BLaER1 (cell line): ENCODE data around the gene ITGB6.

ENCODE experiments used
- H3K27ac ChIP-seq: shearing (Covaris generic); formaldehyde crosslinking; 2 replicates; pipeline ENCODE4 v1.8.1; 2022
- H3K27me3 ChIP-seq: shearing (Covaris generic); formaldehyde crosslinking; 2 replicates; pipeline ENCODE4 v1.8.1; 2022
- H3K36me3 ChIP-seq: shearing (Covaris generic); formaldehyde crosslinking; 2 replicates; pipeline ENCODE4 v1.8.1; 2022
- H3K4me1 ChIP-seq: shearing (Covaris generic); formaldehyde crosslinking; 2 replicates; pipeline ENCODE4 v1.8.1; 2022
- H3K4me2 ChIP-seq: shearing (Covaris generic); formaldehyde crosslinking; 2 replicates; pipeline ENCODE4 v1.8.1; 2022
- H3K4me3 ChIP-seq: shearing (Covaris generic); formaldehyde crosslinking; 2 replicates; pipeline ENCODE4 v1.8.1; 2022
- H3K9ac ChIP-seq: shearing (Covaris generic); formaldehyde crosslinking; 2 replicates; pipeline ENCODE4 v1.8.1; 2022
- H3K9me3 ChIP-seq: shearing (Covaris generic); formaldehyde crosslinking; 2 replicates; pipeline ENCODE4 v1.8.1; 2022
- H4K20me1 ChIP-seq: shearing (Covaris generic); formaldehyde crosslinking; 2 replicates; pipeline ENCODE4 v1.8.1; 2022
- Cebpa-rat ChIP-seq: shearing (Covaris generic); IDR thresholded peaks from 2 replicates; pipeline ENCODE4 v1.8.1; 2022

ITGB6 gene

DNA sequence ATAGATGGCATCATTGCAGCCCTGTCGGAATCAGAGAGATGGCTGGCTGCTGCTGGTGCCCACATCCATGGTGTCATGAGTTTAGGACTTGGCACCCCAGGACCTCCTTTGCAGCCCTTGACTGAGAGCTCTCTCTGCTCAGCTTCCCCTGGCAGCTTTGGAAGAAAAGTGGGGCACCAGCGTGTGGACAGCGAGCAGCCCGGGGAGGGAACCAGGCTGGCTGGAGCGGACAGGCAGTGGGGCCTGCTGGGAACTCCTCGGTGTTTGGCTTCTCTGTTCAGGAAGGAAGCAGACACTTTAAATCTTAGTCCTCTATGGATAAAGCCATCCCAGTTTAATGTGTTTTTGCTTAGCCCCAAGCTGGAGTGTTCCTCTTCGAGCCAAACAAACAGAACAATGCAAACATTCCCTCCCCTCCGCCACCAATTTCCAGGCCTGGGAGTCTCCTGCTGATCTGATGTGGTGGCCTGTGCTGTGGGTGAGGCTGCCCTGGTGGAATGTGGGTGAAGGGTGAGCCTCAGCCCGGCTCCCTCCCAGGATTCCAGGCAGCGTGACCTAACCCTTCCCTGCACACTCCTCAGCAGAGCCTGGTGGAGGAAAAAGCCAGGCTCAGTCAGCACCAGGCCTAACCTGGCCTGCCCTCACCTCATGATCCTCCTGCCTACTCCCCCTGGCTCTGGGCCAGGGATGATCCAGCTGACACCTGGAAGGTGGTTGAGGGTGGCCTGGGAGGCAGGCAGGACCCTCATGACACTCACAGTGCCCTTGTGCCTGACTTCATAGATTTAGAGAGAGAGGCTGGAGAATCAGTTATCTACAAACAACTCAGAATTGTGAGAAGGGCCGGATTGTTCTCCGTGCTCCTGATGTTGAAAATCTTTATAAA, 21.6 kb upstream of the ITGB6 start:
- H3K4me1 ChIP-seq: peaks cover 6% of the 10 kb centered on the region; the same call in 1 of the 2 replicates
- H3K27me3 ChIP-seq: no peaks in the 10 kb centered on the region
- H3K36me3 ChIP-seq: no peaks in the 10 kb centered on the region
- no peak overlapping the region for H3K4me3 ChIP-seq
- no peak overlapping the region for H3K9ac ChIP-seq
- H4K20me1 ChIP-seq: no peaks in the 10 kb centered on the region
- H3K4me2 ChIP-seq: no peak overlapping the region
- no peak overlapping the region for H3K27ac ChIP-seq
- H3K9me3 ChIP-seq: no peaks in the 10 kb centered on the region
- TF ChIP-seq Cebpa-rat: no peak

DNA sequence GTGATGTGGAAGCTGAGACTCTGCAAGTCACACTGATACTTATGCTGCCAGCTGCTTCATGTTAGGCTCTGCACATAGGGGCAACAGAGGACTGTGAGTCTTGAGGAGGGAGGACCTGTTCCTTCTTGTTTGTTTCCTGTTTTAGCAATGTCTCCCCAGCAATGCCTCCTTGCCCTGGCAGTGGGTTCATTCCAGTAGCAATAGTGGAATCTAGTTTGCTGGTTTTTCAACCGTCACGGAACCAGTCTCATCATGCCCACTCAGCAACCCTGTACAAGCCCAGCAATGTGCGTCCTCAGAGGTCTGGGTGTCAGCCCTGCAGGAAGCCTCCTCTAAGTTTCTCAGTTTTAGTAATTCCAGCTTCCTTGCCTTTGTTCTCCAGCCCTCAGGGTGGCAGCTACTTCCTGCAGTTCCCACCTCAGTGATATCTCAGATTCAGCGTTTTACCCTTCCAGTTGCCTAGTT, 20.5 kb upstream of the ITGB6 start:
- TF ChIP-seq Cebpa-rat: no peak
- Histone ChIP-seq H3K9ac (no peak overlapping the region), H3K27ac (no peak overlapping the region), H3K4me2 (no peak overlapping the region), H3K27me3 (no peaks in the 10 kb centered on the region), H3K4me1 (no peaks in the 10 kb centered on the region), H3K4me3 (no peak overlapping the region), H3K9me3 (no peaks in the 10 kb centered on the region), H4K20me1 (no peaks in the 10 kb centered on the region), H3K36me3 (no peaks in the 10 kb centered on the region)

DNA sequence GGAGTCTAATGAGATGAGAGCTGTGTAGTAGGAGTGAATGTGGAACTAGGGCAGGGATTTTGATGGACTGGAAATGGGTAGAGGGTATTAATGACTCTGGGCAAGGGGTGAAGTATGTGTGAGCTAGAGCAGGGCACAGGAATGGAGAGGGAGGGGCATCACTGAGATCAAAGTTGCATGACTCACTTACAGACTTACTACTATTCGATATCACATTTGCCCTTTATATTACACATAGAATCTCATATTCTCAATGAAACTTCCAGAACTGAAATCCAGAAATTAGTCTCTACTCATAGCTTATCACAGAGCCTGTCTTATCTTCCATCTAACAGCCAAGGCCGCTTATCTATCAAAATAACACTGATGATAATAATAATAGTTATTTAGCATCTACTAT, 20.0 kb upstream of the ITGB6 start:
- no peak for TF ChIP-seq Cebpa-rat
- H3K27ac ChIP-seq: no peak overlapping the region
- no peaks in the 10 kb centered on the region for H3K4me1 ChIP-seq
- H4K20me1 ChIP-seq: no peaks in the 10 kb centered on the region
- no peak overlapping the region for H3K4me3 ChIP-seq
- H3K4me2 ChIP-seq: no peak overlapping the region
- H3K9ac ChIP-seq: no peak overlapping the region
- H3K36me3 ChIP-seq: no peaks in the 10 kb centered on the region
- H3K27me3 ChIP-seq: no peaks in the 10 kb centered on the region
- no peaks in the 10 kb centered on the region for H3K9me3 ChIP-seq

DNA sequence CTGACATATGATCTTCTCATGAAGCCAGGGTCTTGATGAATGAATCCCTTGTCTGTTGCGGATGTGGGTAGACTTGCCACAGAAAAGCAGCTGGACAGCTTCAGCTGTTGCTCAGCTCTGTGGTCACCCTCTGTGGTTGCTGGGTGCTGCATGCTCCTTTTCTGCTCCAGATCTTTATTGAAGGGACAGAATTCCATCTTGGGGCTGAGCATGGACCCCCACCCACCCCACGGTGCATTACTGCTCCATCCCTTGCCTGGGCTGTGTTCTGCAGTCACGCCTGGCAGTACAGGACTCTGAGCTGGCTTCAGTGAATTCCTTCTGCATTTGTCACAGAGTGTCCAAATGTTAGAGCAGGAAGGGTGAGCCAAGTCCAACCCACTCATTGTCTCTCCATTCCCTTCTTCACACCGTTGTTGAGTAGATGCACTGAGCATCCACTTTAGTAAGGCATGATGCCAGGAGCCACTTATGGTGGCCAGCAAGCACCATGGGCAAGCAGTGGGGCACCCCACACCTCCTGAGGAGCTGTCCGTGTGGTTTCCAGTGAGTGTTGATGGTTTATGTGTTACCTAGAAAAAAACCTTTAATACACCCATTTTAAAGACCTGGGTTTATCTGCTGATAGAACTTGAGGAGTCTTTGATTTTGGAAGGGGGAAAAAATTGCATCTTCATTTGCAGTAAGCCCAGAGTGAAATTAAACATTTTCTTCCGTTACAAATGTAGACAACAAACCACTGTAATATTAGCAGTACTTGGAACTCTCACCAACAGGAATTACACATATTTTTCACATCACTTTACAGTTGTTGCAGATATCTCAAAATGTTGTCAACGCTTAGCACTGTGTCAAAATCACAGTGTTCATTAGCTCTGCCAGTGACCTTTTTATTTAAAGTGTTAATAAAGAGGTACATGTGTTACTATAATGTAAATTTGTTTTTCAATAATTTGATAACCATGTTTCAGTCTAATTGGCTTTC, 14.7 kb upstream of the ITGB6 start:
- no peak for TF ChIP-seq Cebpa-rat
- Histone ChIP-seq H3K9ac (no peak overlapping the region), H3K4me3 (no peak overlapping the region), H3K27me3 (no peaks in the 10 kb centered on the region), H3K4me1 (no peaks in the 10 kb centered on the region), H3K4me2 (no peak overlapping the region), H4K20me1 (no peaks in the 10 kb centered on the region), H3K36me3 (no peaks in the 10 kb centered on the region), H3K27ac (no peak overlapping the region), H3K9me3 (no peaks in the 10 kb centered on the region)

DNA sequence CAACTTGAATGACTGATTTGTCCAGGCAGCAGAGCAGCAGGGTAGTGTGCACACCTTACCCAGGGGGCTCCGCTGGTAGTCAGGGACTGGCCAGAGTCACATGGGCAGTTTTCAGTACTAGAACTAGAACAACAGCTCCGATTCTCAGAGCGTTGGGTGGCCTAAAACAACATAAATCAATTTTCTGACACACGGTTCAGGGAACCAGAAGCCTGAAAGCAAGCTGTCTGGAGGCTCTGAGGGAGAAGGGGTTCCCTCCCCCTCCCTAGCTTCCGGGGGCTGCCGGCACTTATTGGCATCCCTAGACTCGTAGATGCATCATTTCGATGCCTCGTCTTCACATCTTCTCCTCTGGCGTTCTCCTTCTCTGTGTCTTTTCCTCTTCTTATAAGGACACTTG, 13.4 kb upstream of the ITGB6 start:
- Histone ChIP-seq H3K27me3 (no peaks in the 10 kb centered on the region), H4K20me1 (no peaks in the 10 kb centered on the region), H3K4me1 (no peaks in the 10 kb centered on the region), H3K4me3 (no peak overlapping the region), H3K9me3 (no peaks in the 10 kb centered on the region), H3K9ac (no peak overlapping the region), H3K36me3 (no peaks in the 10 kb centered on the region), H3K4me2 (no peak overlapping the region), H3K27ac (no peak overlapping the region)
- no peak for TF ChIP-seq Cebpa-rat

DNA sequence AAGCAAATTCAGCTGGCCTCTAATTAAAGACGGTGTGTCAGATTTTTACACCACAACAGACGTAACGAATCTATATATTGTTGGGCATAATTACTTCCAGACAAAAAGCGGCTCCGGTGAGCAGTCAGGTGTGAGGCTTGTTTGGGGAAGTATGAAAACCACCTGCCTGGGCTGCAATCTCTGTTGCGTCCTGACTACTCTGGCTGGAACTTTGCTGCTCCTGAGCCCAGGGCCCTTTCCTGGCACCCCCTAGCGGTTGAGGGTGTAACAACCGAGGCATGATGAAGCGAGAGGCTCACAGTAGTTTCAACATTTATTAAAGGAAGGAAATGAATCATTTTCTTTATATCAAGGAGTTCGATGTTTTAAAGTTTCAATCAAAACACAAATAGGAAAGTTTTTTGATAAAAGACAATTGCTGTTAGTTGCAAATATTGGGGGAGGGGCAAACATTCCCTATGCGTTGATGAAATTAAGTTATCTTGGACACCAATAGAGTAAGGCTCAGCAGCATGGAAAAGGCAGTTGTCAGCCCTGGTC, 10.6 kb upstream of the ITGB6 start:
- Histone ChIP-seq H3K4me2 (no peak overlapping the region), H3K9ac (no peak overlapping the region), H3K27ac (no peak overlapping the region), H4K20me1 (no peaks in the 10 kb centered on the region), H3K27me3 (no peaks in the 10 kb centered on the region), H3K36me3 (no peaks in the 10 kb centered on the region), H3K4me3 (no peak overlapping the region), H3K9me3 (no peaks in the 10 kb centered on the region; the same call in 1 of the 2 replicates), H3K4me1 (no peaks in the 10 kb centered on the region)
- TF ChIP-seq Cebpa-rat: no peak

DNA sequence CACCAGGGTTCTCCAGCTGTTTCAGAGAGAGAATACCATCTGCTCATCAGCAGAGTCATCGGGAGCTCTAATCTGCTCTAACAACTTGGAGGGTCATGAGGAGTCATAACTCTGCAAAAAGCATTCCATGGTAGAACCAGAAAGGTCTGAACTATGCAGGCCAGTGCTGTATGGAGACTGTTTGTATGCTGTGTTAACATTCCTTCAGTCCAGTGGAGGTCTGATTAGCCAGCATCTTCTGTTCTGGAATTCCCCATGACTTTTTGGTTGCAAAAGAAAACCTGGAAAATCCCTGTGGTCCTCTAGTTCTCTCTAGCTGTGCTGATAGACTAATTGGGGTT, 9.4 kb upstream of the ITGB6 start:
- H3K4me2 ChIP-seq: no peak overlapping the region

DNA sequence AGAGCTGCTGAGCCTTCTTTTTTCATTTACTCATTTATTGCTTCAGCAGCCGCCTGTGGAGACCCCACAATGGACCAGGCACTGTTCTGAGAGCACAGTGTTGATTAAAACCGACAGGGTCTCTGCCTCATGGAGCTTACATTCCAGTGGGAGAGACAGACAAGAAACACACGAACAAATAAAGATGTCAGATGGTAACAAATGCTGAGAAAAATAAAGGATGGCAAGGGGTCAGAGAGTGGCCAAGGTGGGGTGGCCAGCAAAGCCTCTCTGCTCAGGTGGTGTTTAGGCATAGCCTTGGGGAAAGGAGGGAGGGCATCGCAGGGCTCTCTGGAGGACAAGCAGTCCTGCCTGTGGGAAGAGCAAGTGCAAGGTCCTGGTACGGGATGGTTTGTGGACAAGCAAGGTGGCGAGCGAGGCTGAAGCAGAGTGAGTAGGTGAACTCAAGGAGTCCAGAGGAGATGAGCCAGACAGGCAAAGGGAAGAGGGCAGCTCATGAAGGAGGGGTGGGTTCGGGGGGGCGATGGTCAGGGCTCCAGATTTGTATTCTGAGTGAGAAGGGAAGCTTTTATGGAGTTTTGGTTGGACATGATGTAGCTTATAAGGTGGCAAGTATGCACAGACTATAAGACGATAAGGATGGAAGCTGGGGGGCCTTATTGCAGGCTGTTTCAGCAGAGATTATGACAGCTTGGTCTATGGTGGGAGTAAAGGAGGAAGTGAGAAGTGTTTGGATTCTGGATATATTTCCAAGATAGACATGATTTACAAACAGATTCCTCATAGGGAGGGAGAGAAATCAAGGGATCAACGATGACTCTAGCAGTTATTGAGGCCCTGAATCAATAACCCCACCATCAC, 8.8 kb upstream of the ITGB6 start:
- Histone ChIP-seq H3K9ac (no peak overlapping the region), H3K4me2 (no peak overlapping the region), H4K20me1 (no peaks in the 10 kb centered on the region), H3K4me3 (no peak overlapping the region), H3K27ac (no peak overlapping the region), H3K4me1 (no peaks in the 10 kb centered on the region), H3K36me3 (no peaks in the 10 kb centered on the region), H3K9me3 (no peaks in the 10 kb centered on the region; the same call in 1 of the 2 replicates), H3K27me3 (no peaks in the 10 kb centered on the region)
- TF ChIP-seq Cebpa-rat: no peak

More for the DNA sequence above, 9.4 kb upstream of the ITGB6 start:
- no peaks in the 10 kb centered on the region; the same call in 1 of the 2 replicates for H3K9me3 ChIP-seq
- H3K4me1 ChIP-seq: no peaks in the 10 kb centered on the region
- H3K4me3 ChIP-seq: no peak overlapping the region
- no peak for TF ChIP-seq Cebpa-rat
- no peaks in the 10 kb centered on the region for H3K36me3 ChIP-seq
- no peak overlapping the region for H3K27ac ChIP-seq
- H3K27me3 ChIP-seq: no peaks in the 10 kb centered on the region
- H4K20me1 ChIP-seq: no peaks in the 10 kb centered on the region
- H3K9ac ChIP-seq: no peak overlapping the region
